A549 (cell line): Measurements from ENCODE around the gene LTF. TPM values are rescaled to one million over a fixed set of nuclear protein-coding genes. Genes with fewer than 3 reads are reported as not detected.

ENCODE experiments used
- ATAC-seq, 2 experiments: fragments of 200-7000 bp in 1 of 2; fragments of >200 bp in 1 of 2; cut with Nextera tagmentation in 1 of 2; cut with Tn5 transposase in 1 of 2; 3 replicates each; pipeline versions ENCODE4 v1.8.0 to v1.9.1; 2018 to 2020; ENCODE audit warnings: mild to moderate bottlenecking in 1 of 2, moderate library complexity in 1 of 2
- CTCF ChIA-PET: fragments of 300-600 bp; sonication (Branson Sonifier 250); formaldehyde crosslinking; extraction: SDS; loops from one replicate; lab custom pipeline; 2021; ENCODE audit warnings: antibody characterized with exemption, inconsistent platforms; lab: Yijun Ruan, JAX
- POLR2A ChIA-PET: fragments of 350-600 bp; formaldehyde crosslinking; extraction: SDS; loops from one replicate; lab custom pipeline; 2021; ENCODE audit warnings: antibody characterized with exemption, inconsistent platforms; lab: Yijun Ruan, JAX
- DNase-seq, 2 experiments: peaks; one replicate each; pipeline versions ENCODE4 v3.0.0 to v3.0.0-alpha.2; 2011 to 2016; ENCODE audit warnings: low read depth in 1 of 2, low spot score in 1 of 2
- FAIRE-seq: peaks from 2 replicates; lab custom pipeline; 2011; peaks lifted over from hg19 to GRCh38; lab: Jason Lieb, UNC
- H3K27ac ChIP-seq, 2 experiments: fragments of >200 bp; sonication (Bioruptor Twin); formaldehyde crosslinking; 3 replicates each; pipeline ENCODE4 v1.5.1; 2016 to 2017
- H3K4me1 ChIP-seq: fragments of >200 bp; sonication (Bioruptor Twin); formaldehyde crosslinking; 3 replicates; pipeline ENCODE4 v1.6.1; 2016
- H3K4me2 ChIP-seq: fragments of >200 bp; sonication (Bioruptor Twin); formaldehyde crosslinking; 3 replicates; pipeline ENCODE4 v1.6.1; 2016
- H3K4me3 ChIP-seq: fragments of >200 bp; sonication (Bioruptor Twin); formaldehyde crosslinking; 3 replicates; pipeline ENCODE4 v1.5.1; 2016
- H3K9me3 ChIP-seq: fragments of >200 bp; sonication (Bioruptor Twin); formaldehyde crosslinking; 3 replicates; pipeline ENCODE4 v1.6.1; 2016
- BHLHE40 ChIP-seq: IDR thresholded peaks from 2 replicates; pipeline ENCODE4 v1.6.1; 2012; ENCODE audit warnings: low read depth, low read length, inconsistent platforms
- CHD2 ChIP-seq: fragments of 150-350 bp; IDR thresholded peaks from 2 replicates; pipeline ENCODE4 v1.6.1; 2014; ENCODE audit warnings: low read length; ENCODE audit not compliant: partially characterized antibody
- EHMT2 ChIP-seq: fragments of 200-600 bp; sonication (generic); IDR thresholded peaks from 2 replicates; pipeline ENCODE4 v1.6.1; 2016; ENCODE audit warnings: antibody characterized with exemption, low read depth, mild to moderate bottlenecking, moderate library complexity
- ESRRA ChIP-seq: fragments of 150-350 bp; IDR thresholded peaks from 2 replicates; pipeline ENCODE4 v1.6.1; 2014; ENCODE audit warnings: mild to moderate bottlenecking, low read length, borderline replicate concordance
- GATA3 ChIP-seq: IDR thresholded peaks from 2 replicates; pipeline ENCODE4 v1.6.1; 2012; ENCODE audit warnings: borderline replicate concordance
- HES2 ChIP-seq: fragments of >200 bp; sonication (Bioruptor Twin); formaldehyde crosslinking; IDR thresholded peaks from 2 replicates; pipeline ENCODE4 v1.6.1; 2016
- HOXA7 ChIP-seq: fragments of 250-450 bp; sonication (Bioruptor Pico); IDR thresholded peaks from 2 replicates; pipeline ENCODE4 v1.5.0; 2020; ENCODE audit warnings: mild to moderate bottlenecking, moderate library complexity
- HOXB13 ChIP-seq: fragments of 250-450 bp; sonication (Bioruptor Pico); IDR thresholded peaks from 2 replicates; pipeline ENCODE4 v1.5.0; 2020; ENCODE audit warnings: low read depth, mild to moderate bottlenecking, moderate library complexity
- JUNB ChIP-seq: fragments of >200 bp; sonication (Bioruptor Twin); formaldehyde crosslinking; IDR thresholded peaks from 2 replicates; pipeline ENCODE4 v1.6.1; 2016
- MAFK ChIP-seq: fragments of 450-650 bp; IDR thresholded peaks from 2 replicates; pipeline ENCODE4 v1.6.1; 2014; ENCODE audit not compliant: partially characterized antibody
- MAZ ChIP-seq: fragments of 150-350 bp; IDR thresholded peaks from 2 replicates; pipeline ENCODE4 v1.6.1; 2014; ENCODE audit warnings: antibody characterized with exemption, low read depth, low read length, borderline replicate concordance
- NFE2L2 ChIP-seq: fragments of 150-350 bp; conservative IDR thresholded peaks from 2 replicates; pipeline ENCODE4 v1.6.1; 2014; ENCODE audit warnings: low read length
- POLR2A ChIP-seq: IDR thresholded peaks from 2 replicates; pipeline ENCODE4 v1.6.1; 2012; ENCODE audit warnings: mild to moderate bottlenecking, low read length
- RCOR1 ChIP-seq: fragments of 150-350 bp; IDR thresholded peaks from 2 replicates; pipeline ENCODE4 v1.6.1; 2014; ENCODE audit warnings: antibody characterized with exemption, low read length, low read depth
- RFX5 ChIP-seq: fragments of 450-650 bp; IDR thresholded peaks from 2 replicates; pipeline ENCODE4 v1.7.1; 2014; ENCODE audit warnings: antibody characterized with exemption, mild to moderate bottlenecking, moderate library complexity
- SMC3 ChIP-seq: fragments of >200 bp; sonication (Bioruptor Twin); formaldehyde crosslinking; IDR thresholded peaks from 3 replicates; pipeline ENCODE4 v1.6.1; 2018; ENCODE audit warnings: inconsistent platforms
- TP53 ChIP-seq: fragments of 250-450 bp; sonication (Bioruptor Pico); IDR thresholded peaks from 2 replicates; pipeline ENCODE4 v1.5.0; 2021; ENCODE audit warnings: mild to moderate bottlenecking, moderate library complexity
- ZC3H11A ChIP-seq: fragments of 450-650 bp; IDR thresholded peaks from 2 replicates; pipeline ENCODE4 v1.6.1; 2014; ENCODE audit warnings: antibody characterized with exemption, mild to moderate bottlenecking
- ZFP36 ChIP-seq: fragments of 450-650 bp; IDR thresholded peaks from 2 replicates; pipeline ENCODE4 v1.6.1; 2014; ENCODE audit warnings: borderline replicate concordance; ENCODE audit not compliant: partially characterized antibody
- ZSCAN20 ChIP-seq: fragments of 250-450 bp; sonication (Bioruptor Pico); IDR thresholded peaks from 2 replicates; pipeline ENCODE4 v1.8.0; 2022; ENCODE audit warnings: mild to moderate bottlenecking, moderate library complexity
- WGBS: methylation state at CpG from one replicate; pipeline ENCODE4 v1.1.6; 2017; ENCODE audit errors: missing lambda C conversion rate; 5-methylcytosine and 5-hydroxymethylcytosine counted together
- polyA plus RNA-seq, 4 experiments: library from polyadenylated mRNA; depleted of rRNA in 3 of 4; stranded (reverse); fragments of >200 nt; fragmentation: RNase III in 1 of 4; extraction: RNeasy Plus Mini Kit Qiagen cat#74134 plus additional on column Dnase treatment in 1 of 4; gene quantifications; 2 replicates in 3 of 4; 3 replicates in 1 of 4; pipeline ENCODE4 v1.2.3, GENCODE V29; 2011 to 2017
- TF ChIP-seq, protein P1 (sequence below): fragments of 450-650 bp; IDR thresholded peaks from 2 replicates; pipeline ENCODE4 v1.6.1; 2014; ENCODE audit warnings: antibody characterized with exemption
- TF ChIP-seq, protein P2 (sequence below): fragments of >200 bp; sonication (Bioruptor Twin); formaldehyde crosslinking; IDR thresholded peaks from 3 replicates; pipeline ENCODE4 v1.5.1; 2016

The LTF gene
- polyA plus RNA-seq, 2 of the 4 experiments (the other 2 are of a cell fraction), result not detected

- CTCF ChIA-PET, result interaction anchor here (1.2 kb wide), 1 partner anchor 22 kb away, joined by 3 read pairs; no protein-coding TSS in a partner anchor
- H3K4me3 ChIP-seq, result no peak overlapping the region
- POLR2A ChIA-PET, result no interaction called here
- no peak for TF ChIP-seq TP53 (CRISPR knock-in tag)
- no peak for TF ChIP-seq HOXB13
- no peak for TF ChIP-seq RCOR1
- TF ChIP-seq BHLHE40, result no peak
- TF ChIP-seq ZC3H11A, result no peak
- TF ChIP-seq, protein P1, sequence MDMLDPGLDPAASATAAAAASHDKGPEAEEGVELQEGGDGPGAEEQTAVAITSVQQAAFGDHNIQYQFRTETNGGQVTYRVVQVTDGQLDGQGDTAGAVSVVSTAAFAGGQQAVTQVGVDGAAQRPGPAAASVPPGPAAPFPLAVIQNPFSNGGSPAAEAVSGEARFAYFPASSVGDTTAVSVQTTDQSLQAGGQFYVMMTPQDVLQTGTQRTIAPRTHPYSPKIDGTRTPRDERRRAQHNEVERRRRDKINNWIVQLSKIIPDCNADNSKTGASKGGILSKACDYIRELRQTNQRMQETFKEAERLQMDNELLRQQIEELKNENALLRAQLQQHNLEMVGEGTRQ, result no peak
- TF ChIP-seq RFX5, result no peak
- TF ChIP-seq NFE2L2, result no peak
- no peak for TF ChIP-seq CHD2
- no peak for TF ChIP-seq HES2
- TF ChIP-seq, protein P2, sequence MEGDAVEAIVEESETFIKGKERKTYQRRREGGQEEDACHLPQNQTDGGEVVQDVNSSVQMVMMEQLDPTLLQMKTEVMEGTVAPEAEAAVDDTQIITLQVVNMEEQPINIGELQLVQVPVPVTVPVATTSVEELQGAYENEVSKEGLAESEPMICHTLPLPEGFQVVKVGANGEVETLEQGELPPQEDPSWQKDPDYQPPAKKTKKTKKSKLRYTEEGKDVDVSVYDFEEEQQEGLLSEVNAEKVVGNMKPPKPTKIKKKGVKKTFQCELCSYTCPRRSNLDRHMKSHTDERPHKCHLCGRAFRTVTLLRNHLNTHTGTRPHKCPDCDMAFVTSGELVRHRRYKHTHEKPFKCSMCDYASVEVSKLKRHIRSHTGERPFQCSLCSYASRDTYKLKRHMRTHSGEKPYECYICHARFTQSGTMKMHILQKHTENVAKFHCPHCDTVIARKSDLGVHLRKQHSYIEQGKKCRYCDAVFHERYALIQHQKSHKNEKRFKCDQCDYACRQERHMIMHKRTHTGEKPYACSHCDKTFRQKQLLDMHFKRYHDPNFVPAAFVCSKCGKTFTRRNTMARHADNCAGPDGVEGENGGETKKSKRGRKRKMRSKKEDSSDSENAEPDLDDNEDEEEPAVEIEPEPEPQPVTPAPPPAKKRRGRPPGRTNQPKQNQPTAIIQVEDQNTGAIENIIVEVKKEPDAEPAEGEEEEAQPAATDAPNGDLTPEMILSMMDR, result no peak
- TF ChIP-seq POLR2A, result no peak
- no peak for TF ChIP-seq MAZ
- TF ChIP-seq ZFP36, result no peak
- 0% methylated on average over 1 of the region's 1 CpG for WGBS
- DNase-seq (no peak), FAIRE-seq (no peak), ATAC-seq (no peak)
- no peaks in the 10 kb centered on the region for H3K4me1 ChIP-seq
- no peak overlapping the region for H3K27ac ChIP-seq
- no peak overlapping the region for H3K4me2 ChIP-seq
- H3K9me3 ChIP-seq, result no peaks in the 10 kb centered on the region
These were observed 2.2 kb upstream of the LTF start for GRCh38 chr3:46466871-46467403.

DNA sequence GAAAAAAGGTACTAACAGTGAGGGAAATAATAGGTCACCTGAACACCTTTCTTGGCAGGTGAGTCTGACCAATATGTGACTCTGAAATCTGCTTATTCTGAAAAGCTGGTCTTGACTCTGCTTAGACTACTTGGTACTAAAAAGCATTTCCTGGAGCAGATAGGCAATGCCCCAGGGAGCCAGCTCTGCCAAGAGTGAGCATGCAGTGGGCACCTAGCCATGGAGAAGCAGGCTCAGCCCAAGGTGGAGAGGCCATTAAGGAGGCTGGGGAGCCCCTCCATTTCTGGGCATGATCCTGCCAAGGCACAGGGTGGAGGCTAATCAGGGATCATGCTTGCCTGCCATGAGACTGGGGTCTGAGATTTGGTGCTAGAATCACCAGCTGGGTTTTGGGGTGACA, 1.6 kb upstream of the LTF start:
- Histone ChIP-seq H3K4me2 (no peak overlapping the region), H3K4me1 (no peaks in the 10 kb centered on the region), H3K9me3 (no peaks in the 10 kb centered on the region), H3K27ac (no peak overlapping the region), H3K4me3 (no peak overlapping the region)
- TF ChIP-seq GATA3 (no peak), EHMT2 (no peak), ZSCAN20 (CRISPR knock-in tag) (no peak), ESRRA (no peak), MAFK (no peak), JUNB (no peak), NFE2L2 (no peak), BHLHE40 (no peak)
- ChIA-PET CTCF (no interaction called here), POLR2A (no interaction called here)
- FAIRE-seq (no peak), ATAC-seq (no peak), DNase-seq (no peak)

DNA sequence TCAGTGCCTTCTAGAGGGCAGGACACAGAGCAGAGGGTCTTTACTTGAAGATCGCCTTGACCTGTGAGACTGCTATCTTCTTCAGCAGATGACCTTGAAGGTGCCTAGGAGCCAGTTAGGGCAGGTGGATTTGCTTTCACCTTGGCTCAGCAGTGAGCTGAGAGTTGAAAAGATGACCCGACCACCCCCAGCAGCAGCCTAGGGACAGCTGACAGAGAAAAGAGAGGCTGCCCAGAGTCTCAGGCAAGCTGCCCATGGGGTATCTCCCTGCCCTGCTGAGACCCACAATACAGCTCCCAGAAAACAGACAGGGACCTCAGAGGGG, 453 bp upstream of the LTF start:
- no CpG with 5 or more reads among the region's 2 CpGs for WGBS
- Histone ChIP-seq H3K9me3 (no peaks in the 10 kb centered on the region), H3K4me2 (no peak overlapping the region), H3K4me3 (no peak overlapping the region), H3K27ac (no peak overlapping the region), H3K4me1 (no peaks in the 10 kb centered on the region)
- FAIRE-seq, result no peak
- no peak for ATAC-seq
- DNase-seq, result no peak
- ChIA-PET CTCF (no interaction called here), POLR2A (no interaction called here)
- TF ChIP-seq, protein P1, result no peak
- TF ChIP-seq NFE2L2 (no peak), HOXA7 (CRISPR knock-in tag) (no peak), SMC3 (no peak)
